ENCODE results near the gene TRPM8. TPM values are rescaled to one million over a fixed set of nuclear protein-coding genes. Genes with fewer than 3 reads are reported as not detected.

Gene TRPM8
- polyA plus RNA-seq (0.04 to 0.26 TPM (median 0.06 TPM) in 3 replicates), polyA minus RNA-seq (0.92 TPM in 1 of 3 replicates, not detected in the others)
- 0.27 TPM for polyA plus RNA-seq (2011; ENCODE audit: low read depth)
- 0.05 and 0.13 TPM in 2 replicates for polyA plus RNA-seq (2011; cell fraction: cytosol; rRNA removed)
- 0.13 and 0.21 TPM in 2 replicates for polyA plus RNA-seq (2011; cell fraction: nucleus; rRNA removed)
- 0.58 TPM in 1 of 2 replicates, not detected in the other for polyA plus RNA-seq (2012; ENCODE audit: low replicate concordance)
- polyA minus RNA-seq (2011; cell fraction: cytosol; rRNA and poly(A)+ RNA removed): not detected
- not detected in 2 replicates for polyA minus RNA-seq (2011; cell fraction: nucleus; rRNA and poly(A)+ RNA removed)

DNA sequence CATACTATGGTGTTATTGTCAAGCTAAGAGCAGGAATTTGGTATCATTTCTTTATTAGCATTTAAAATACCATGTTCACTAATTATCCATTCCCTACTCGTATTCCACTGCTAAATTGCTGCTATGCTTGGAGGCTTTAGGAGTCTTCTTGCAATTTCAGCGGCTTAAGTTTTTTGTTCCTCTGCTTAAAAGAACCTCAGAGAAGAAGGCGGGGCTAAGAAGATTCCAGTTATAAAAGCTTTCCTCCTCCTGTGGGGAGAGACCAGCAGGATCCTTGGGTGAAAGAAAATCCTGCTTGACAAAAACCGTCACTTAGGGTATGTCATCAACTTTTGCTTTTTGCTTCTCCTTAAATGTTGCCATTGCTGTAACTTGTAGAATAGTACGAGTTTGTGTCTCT, at the start of gene TRPM8:
TSS of gene TRPM8 (plus strand) at position 258 of the 400 bp plus-strand sequence. CDS start 9,165 bp downstream, outside the sequence.
- no peaks in the 10 kb centered on the region for H3K79me2 ChIP-seq (ENCODE audit: control insufficient read depth, insufficient read depth, low read length)
- TF ChIP-seq, protein P1, sequence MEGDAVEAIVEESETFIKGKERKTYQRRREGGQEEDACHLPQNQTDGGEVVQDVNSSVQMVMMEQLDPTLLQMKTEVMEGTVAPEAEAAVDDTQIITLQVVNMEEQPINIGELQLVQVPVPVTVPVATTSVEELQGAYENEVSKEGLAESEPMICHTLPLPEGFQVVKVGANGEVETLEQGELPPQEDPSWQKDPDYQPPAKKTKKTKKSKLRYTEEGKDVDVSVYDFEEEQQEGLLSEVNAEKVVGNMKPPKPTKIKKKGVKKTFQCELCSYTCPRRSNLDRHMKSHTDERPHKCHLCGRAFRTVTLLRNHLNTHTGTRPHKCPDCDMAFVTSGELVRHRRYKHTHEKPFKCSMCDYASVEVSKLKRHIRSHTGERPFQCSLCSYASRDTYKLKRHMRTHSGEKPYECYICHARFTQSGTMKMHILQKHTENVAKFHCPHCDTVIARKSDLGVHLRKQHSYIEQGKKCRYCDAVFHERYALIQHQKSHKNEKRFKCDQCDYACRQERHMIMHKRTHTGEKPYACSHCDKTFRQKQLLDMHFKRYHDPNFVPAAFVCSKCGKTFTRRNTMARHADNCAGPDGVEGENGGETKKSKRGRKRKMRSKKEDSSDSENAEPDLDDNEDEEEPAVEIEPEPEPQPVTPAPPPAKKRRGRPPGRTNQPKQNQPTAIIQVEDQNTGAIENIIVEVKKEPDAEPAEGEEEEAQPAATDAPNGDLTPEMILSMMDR (optimal IDR thresholded peaks at IDR 0.05 in 1 of 3, IDR thresholded peaks at IDR 0.05 in 1 of 3, conservative IDR thresholded peaks at IDR 0.05 in 1 of 3; ENCODE audit: extremely low read depth in 1 of 3, insufficient read depth in 2 of 3, low read length in 3 of 3): no peak
- TF ChIP-seq EZH2 (IDR thresholded peaks at IDR 0.05; ENCODE audit: low read length): no peak
- no peaks in the 10 kb centered on the region for H4K20me1 ChIP-seq (ENCODE audit: control insufficient read depth, extremely low read depth, insufficient read depth, low read length)
- no peak within 1 kb of the TSS for H3K27ac ChIP-seq (ENCODE audit: control insufficient read depth, insufficient read depth, low read length)
- no peaks in the 10 kb centered on the region for H3K9me3 ChIP-seq (ENCODE audit: control insufficient read depth, low read depth, low read length)
- no peaks in the 10 kb centered on the region for H3K9me1 ChIP-seq (ENCODE audit: control insufficient read depth, extremely low read depth, insufficient read depth, low read length)
- FAIRE-seq (no peak), DNase-seq (ENCODE audit: low read depth, low spot score) (no peak)
- no peak within 1 kb of the TSS for H2AFZ ChIP-seq (ENCODE audit: control insufficient read depth, low read length)
- dilution Hi-C loops (cut with MboI; ENCODE audit: extremely low pct_ligation_motif_present, low sequenced_read_pairs): no loop called here
- no peak within 1 kb of the TSS for H3K4me3 ChIP-seq (ENCODE audit: control insufficient read depth in 2 of 3, extremely low read depth in 1 of 3, insufficient read depth in 2 of 3, low read depth in 1 of 3, low read length in 3 of 3)
- no peak within 1 kb of the TSS for H3K9ac ChIP-seq (ENCODE audit: control insufficient read depth, extremely low read depth, insufficient read depth, low read length)
- peaks cover 4% of the 10 kb centered on the region for H3K27me3 ChIP-seq (ENCODE audit: control insufficient read depth, extremely low read depth, insufficient read depth, low read length)
- H3K4me1 ChIP-seq (ENCODE audit: control insufficient read depth, extremely low read depth, insufficient read depth, low read length): peaks cover 4% of the 10 kb centered on the region
- no peak within 1 kb of the TSS for H3K4me2 ChIP-seq (ENCODE audit: control insufficient read depth, extremely low read depth, insufficient read depth, low read depth, low read length)
- H3K36me3 ChIP-seq (ENCODE audit: control insufficient read depth in 2 of 2, extremely low read depth in 1 of 2, insufficient read depth in 2 of 2, low read length in 2 of 2): no peaks in the 10 kb centered on the region

DNA sequence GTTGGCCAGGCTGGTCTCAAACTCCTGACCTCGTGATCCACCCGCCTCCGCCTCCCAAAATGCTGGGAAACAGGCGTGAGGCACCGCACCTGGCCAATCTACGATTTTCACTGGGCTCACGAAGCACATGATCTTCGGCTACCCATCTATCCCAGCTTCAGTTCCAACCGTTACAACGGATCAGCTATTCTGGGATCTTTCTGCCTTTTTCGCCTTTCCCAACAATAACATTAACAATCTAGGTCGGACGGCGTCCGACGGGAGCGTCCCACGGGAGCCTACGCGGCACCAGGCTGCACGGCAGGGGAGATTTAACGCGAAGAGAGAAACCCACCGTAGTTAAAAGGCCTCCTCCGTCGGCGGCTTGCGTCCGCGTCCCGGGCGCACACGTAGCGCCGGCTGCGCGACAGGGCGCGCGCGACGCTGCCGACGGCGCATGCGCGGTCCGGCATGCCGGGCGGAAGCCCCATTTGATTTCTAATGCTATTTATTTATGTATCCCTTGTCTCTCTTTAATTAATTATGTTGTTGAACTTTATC, 49.1 kb upstream of the TRPM8 start, which contains the start of gene MSL3B:
TSS of gene MSL3B (minus strand) at position 394 of the 540 bp plus-strand sequence.
- no peak for DNase-seq (ENCODE audit: low read depth, low spot score)
- dilution Hi-C loops (cut with MboI; ENCODE audit: extremely low pct_ligation_motif_present, low sequenced_read_pairs): no loop called here
- Histone ChIP-seq H3K9me1 (ENCODE audit: control insufficient read depth, extremely low read depth, insufficient read depth, low read length) (no peaks in the 10 kb centered on the region), H3K4me1 (ENCODE audit: control insufficient read depth, extremely low read depth, insufficient read depth, low read length) (no peaks in the 10 kb centered on the region), H3K27me3 (ENCODE audit: control insufficient read depth, extremely low read depth, insufficient read depth, low read length) (no peaks in the 10 kb centered on the region), H3K27ac (ENCODE audit: control insufficient read depth, insufficient read depth, low read length) (peak within 1 kb of the TSS; percentile 62), H4K20me1 (ENCODE audit: control insufficient read depth, extremely low read depth, insufficient read depth, low read length) (no peaks in the 10 kb centered on the region), H3K79me2 (ENCODE audit: control insufficient read depth, insufficient read depth, low read length) (no peaks in the 10 kb centered on the region), H3K4me3 (ENCODE audit: control insufficient read depth in 2 of 3, extremely low read depth in 1 of 3, insufficient read depth in 2 of 3, low read depth in 1 of 3, low read length in 3 of 3) (peak within 1 kb of the TSS; percentile 51 to 89 (median 85)), H2AFZ (ENCODE audit: control insufficient read depth, low read length) (peak within 1 kb of the TSS; percentile 99), H3K9ac (ENCODE audit: control insufficient read depth, extremely low read depth, insufficient read depth, low read length) (peak within 1 kb of the TSS; percentile 78), H3K36me3 (ENCODE audit: control insufficient read depth in 2 of 2, extremely low read depth in 1 of 2, insufficient read depth in 2 of 2, low read length in 2 of 2) (peaks cover 3 to 5% of the 10 kb centered on the region in 2 experiments), H3K9me3 (ENCODE audit: control insufficient read depth, low read depth, low read length) (no peaks in the 10 kb centered on the region), H3K4me2 (ENCODE audit: control insufficient read depth, extremely low read depth, insufficient read depth, low read depth, low read length) (peak within 1 kb of the TSS; percentile 89)
- peak; percentile 9 for FAIRE-seq
- TF ChIP-seq, protein P1 (optimal IDR thresholded peaks at IDR 0.05 in 1 of 3, IDR thresholded peaks at IDR 0.05 in 1 of 3, conservative IDR thresholded peaks at IDR 0.05 in 1 of 3; ENCODE audit: extremely low read depth in 1 of 3, insufficient read depth in 2 of 3, low read length in 3 of 3): no peak
- TF ChIP-seq EZH2 (IDR thresholded peaks at IDR 0.05; ENCODE audit: low read length): no peak

Measured in keratinocyte (primary cell).